HepG2 (cell line): ENCODE results near the gene GIPC1. TPM values are rescaled to one million over a fixed set of nuclear protein-coding genes. Genes with fewer than 3 reads are reported as not detected.

Experiments
- ATAC-seq: fragments of 200-7000 bp; cut with Tn5 transposase; 3 replicates; pipeline ENCODE4 v1.9.1; 2020; ENCODE audit warnings: mild to moderate bottlenecking, moderate library complexity
- BruUV-seq: library from RNA; stranded (reverse); fragments of 400-500 nt; replicated peaks from 2 replicates; lab custom pipeline; 2021; lab: Mats Ljungman, UMichigan
- CTCF ChIA-PET: fragments of 300-600 bp; formaldehyde crosslinking; extraction: SDS; loops from one replicate; lab custom pipeline; 2021; ENCODE audit warnings: low total read pairs, inconsistent platforms, low intra/inter-chr PET ratio; lab: Yijun Ruan, JAX
- POLR2A ChIA-PET: fragments of 350-600 bp; sonication (Branson Sonifier 250); formaldehyde crosslinking; loops from one replicate; lab custom pipeline; 2020; ENCODE audit warnings: antibody characterized with exemption, inconsistent platforms; lab: Yijun Ruan, JAX
- DNase-seq: peaks from one replicate; pipeline ENCODE4 v3.0.0-alpha.2; 2015; ENCODE audit warnings: low spot score
- FAIRE-seq: peaks from 3 replicates; lab custom pipeline; 2011; peaks lifted over from hg19 to GRCh38; lab: Jason Lieb, UNC
- H2AFZ ChIP-seq: one replicate; pipeline ENCODE4 v1.6.1; 2011; ENCODE audit warnings: low read length, inconsistent platforms
- H3K27ac ChIP-seq: fragments of 300-600 bp; 3 replicates; pipeline ENCODE4 v1.8.0; 2011; ENCODE audit warnings: mixed run types, mild to moderate bottlenecking, mixed read lengths, low read length, inconsistent platforms; ENCODE audit not compliant: insufficient read depth; ENCODE audit errors: extremely low read length
- H3K27me3 ChIP-seq, 2 experiments: fragments of 200-600 bp in 1 of 2; 2 replicates in 1 of 2; 3 replicates in 1 of 2; pipeline versions ENCODE4 v1.6.0 to v1.8.0; 2011; ENCODE audit warnings: low read length in 2 of 2, mild to moderate bottlenecking in 2 of 2, moderate library complexity in 2 of 2, inconsistent platforms in 1 of 2; ENCODE audit not compliant: insufficient read depth in 2 of 2, control insufficient read depth in 1 of 2
- H3K36me3 ChIP-seq, 2 experiments: fragments of 200-600 bp in 1 of 2; replicated peaks in 1 of 2; 2 replicates in 1 of 2; 3 replicates in 1 of 2; pipeline versions ENCODE4 v1.5.1 to v1.8.0; 2011; ENCODE audit warnings: low read length in 2 of 2, inconsistent platforms in 1 of 2; ENCODE audit not compliant: insufficient read depth in 2 of 2, control insufficient read depth in 1 of 2
- H3K4me1 ChIP-seq: 2 replicates; pipeline ENCODE4 v1.5.1; 2012; ENCODE audit warnings: low read length, inconsistent platforms; ENCODE audit not compliant: insufficient read depth
- H3K4me2 ChIP-seq: 2 replicates; pipeline ENCODE4 v1.6.0; 2011; ENCODE audit warnings: low read depth, low read length, inconsistent platforms
- H3K4me3 ChIP-seq, 3 experiments: fragments of 200-600 bp in 1 of 3; sonication (generic), shearing (Covaris generic) in 1 of 3; replicated peaks in 1 of 3; 2 replicates each; pipeline ENCODE4 v1.5.1; 2011 to 2016; ENCODE audit warnings: low read length in 3 of 3, inconsistent platforms in 2 of 3, low read depth in 2 of 3, mild to moderate bottlenecking in 2 of 3, control low read depth in 1 of 3, mixed read lengths in 1 of 3; ENCODE audit not compliant: insufficient read depth in 1 of 3
- H3K79me2 ChIP-seq: one replicate; pipeline ENCODE4 v1.6.1; 2011; ENCODE audit warnings: low read length, inconsistent platforms; ENCODE audit not compliant: insufficient read depth
- H3K9ac ChIP-seq: 2 replicates; pipeline ENCODE4 v1.6.0; 2011; ENCODE audit warnings: mild to moderate bottlenecking, low read depth, low read length, inconsistent platforms; ENCODE audit not compliant: insufficient read depth
- H3K9me3 ChIP-seq: 2 replicates; pipeline ENCODE4 v1.5.1; 2012; ENCODE audit warnings: mild to moderate bottlenecking, low read length
- H4K20me1 ChIP-seq: 2 replicates; pipeline ENCODE4 v1.6.0; 2011; ENCODE audit warnings: inconsistent platforms, mild to moderate bottlenecking, low read length, moderate library complexity; ENCODE audit not compliant: insufficient read depth
- ATF7-NPFF ChIP-seq: sonication (generic); formaldehyde crosslinking; IDR thresholded peaks from 2 replicates; pipeline ENCODE4 v1.8.1; 2023; ENCODE audit warnings: mild to moderate bottlenecking, low read depth, missing genetic modification reagents, moderate library complexity
- CHCHD3 ChIP-seq: sonication (generic); formaldehyde crosslinking; IDR thresholded peaks from 2 replicates; pipeline ENCODE4 v1.8.0; 2022; ENCODE audit warnings: mild to moderate bottlenecking, missing genetic modification reagents, moderate library complexity
- GFI1 ChIP-seq: sonication (generic); formaldehyde crosslinking; IDR thresholded peaks from 2 replicates; pipeline ENCODE4 v1.5.0; 2020; ENCODE audit warnings: missing genetic modification reagents, mild to moderate bottlenecking, borderline replicate concordance
- ZFYVE20 ChIP-seq: sonication (generic); formaldehyde crosslinking; IDR thresholded peaks from 2 replicates; pipeline ENCODE4 v1.8.0; 2023; ENCODE audit warnings: low read depth, mild to moderate bottlenecking, moderate library complexity, missing genetic modification reagents, borderline replicate concordance
- ZMYM3 ChIP-seq: sonication (generic); formaldehyde crosslinking; IDR thresholded peaks from 2 replicates; pipeline ENCODE4 v1.5.1; 2020; ENCODE audit warnings: mild to moderate bottlenecking, missing genetic modification reagents
- ZNF768 ChIP-seq: sonication (generic); formaldehyde crosslinking; IDR thresholded peaks from 2 replicates; pipeline ENCODE4 v1.4.0; 2020; ENCODE audit warnings: missing genetic modification reagents
- WGBS: methylation state at CpG from one replicate; pipeline ENCODE4 v1.1.6; 2017; ENCODE audit warnings: low lambda C conversion rate; 5-methylcytosine and 5-hydroxymethylcytosine counted together
- in situ Hi-C: cut with HindIII; loops from 2 replicates; pipeline ENCODE4 v1.10.0; 2017; ENCODE audit warnings: low pct_unique_long_range_greater_than_20kb; ENCODE audit not compliant: extremely low pct_ligation_motif_present
- intact Hi-C: fragments of 100-400 bp; cut with micrococcal nuclease; formaldehyde crosslinking; loops from one replicate; pipeline ENCODE4 v1.10.0; 2022; ENCODE audit not compliant: unreplicated experiment
- polyA plus RNA-seq, 8 experiments: library from polyadenylated mRNA; depleted of rRNA in 3 of 8; stranded (reverse) in 7 of 8; unstranded in 1 of 8; fragments of >200 nt; fragmentation: Illumina TruSeq in 4 of 8; extraction: Trizol in 4 of 8; gene quantifications; 2 replicates each; pipeline versions ENCODE4 v1.2.1 to v1.2.3, GENCODE V29; 2011 to 2016; ENCODE audit warnings: low read depth in 4 of 8, missing spikeins in 1 of 8, mixed read lengths in 1 of 8; ENCODE audit not compliant: insufficient read depth in 1 of 8
- total RNA-seq, 5 experiments: library from RNA; depleted of rRNA; stranded (reverse); fragments of >200 nt; fragmentation: Illumina TruSeq; extraction: Trizol; gene quantifications; 2 replicates each; pipeline ENCODE4 v1.2.3, GENCODE V29; 2016; ENCODE audit warnings: low read depth in 1 of 5
- TF ChIP-seq, protein P1 (sequence below): sonication (generic); formaldehyde crosslinking; IDR thresholded peaks from 2 replicates; pipeline ENCODE4 v1.4.0; 2020; ENCODE audit warnings: mild to moderate bottlenecking, missing genetic modification reagents

GIPC1 gene
- total and polyA plus RNA-seq, 2 of the 13 experiments (the other 11 are each of a cell fraction or from before 2014, with no cell fraction given) = 27.1 to 48.1 TPM

- in situ Hi-C loops = no loop called here
- H3K9ac ChIP-seq = peak overlapping the region; percentile 70
- no peak for FAIRE-seq
- WGBS = 60% methylated on average over 9 of the region's 14 CpGs
- peak overlapping the region; percentile 97 for H3K4me2 ChIP-seq
- POLR2A ChIA-PET = interaction anchor here (2.0 to 8.5 kb wide), 2 partner anchors 23 to 59 kb away, joined by 6 to 123 read pairs; partner anchors contain the start of gene DNAJB1
- intact Hi-C loops = no loop called here
- no peak for ATAC-seq
- no peaks in the 10 kb centered on the region for H3K27me3 ChIP-seq
- no TSS peak for BruUV-seq
- no peak overlapping the region for H2AFZ ChIP-seq
- H3K4me3 ChIP-seq = peak overlapping the region; percentile 84 to 88 (median 87)
- no peaks in the 10 kb centered on the region for H3K9me3 ChIP-seq
- DNase-seq = no peak
- peak overlapping the region; percentile 40 for H3K27ac ChIP-seq
- peaks cover 13% of the 10 kb centered on the region for H3K79me2 ChIP-seq
- no peaks in the 10 kb centered on the region for H4K20me1 ChIP-seq
- CTCF ChIA-PET = no interaction called here
- TF ChIP-seq ZMYM3 (CRISPR knock-in tag) (peak; percentile 65), ZNF768 (CRISPR knock-in tag) (peak; percentile 94), CHCHD3 (CRISPR knock-in tag) (peak; percentile 40; the same call in 1 of the 2 replicates), ZFYVE20 (CRISPR knock-in tag) (no peak)
- H3K4me1 ChIP-seq = peaks cover 37% of the 10 kb centered on the region
- H3K36me3 ChIP-seq = no peaks in the 10 kb centered on the region
These were observed 836 bp downstream of the GIPC1 start for GRCh38 chr19:14494910-14495671.

DNA sequence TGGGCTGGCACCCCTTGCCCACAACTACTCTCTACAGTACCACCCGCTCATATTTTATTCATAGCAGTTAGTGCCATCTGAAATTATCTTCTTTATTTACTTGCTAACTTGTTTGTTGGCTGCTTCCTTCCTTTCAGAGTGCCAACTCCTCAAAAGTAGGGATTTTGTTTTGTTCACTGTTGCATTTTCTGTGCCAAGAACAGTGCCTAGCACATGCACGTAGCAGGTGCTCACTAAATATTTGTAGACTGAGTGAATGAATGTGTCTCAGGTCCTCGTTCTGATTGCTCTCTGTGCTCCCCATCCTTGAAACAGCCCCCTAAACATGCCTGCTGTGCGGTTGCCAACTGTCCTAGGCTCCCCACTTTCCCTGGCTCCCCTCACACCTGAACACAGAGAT, 1.5 kb downstream of the GIPC1 start:
- no peaks in the 10 kb centered on the region for H3K36me3 ChIP-seq
- BruUV-seq = TSS peak; percentile 62
- in situ Hi-C loops (no loop called here), intact Hi-C loops (no loop called here)
- no peaks in the 10 kb centered on the region for H4K20me1 ChIP-seq
- H3K4me2 ChIP-seq = peak overlapping the region; percentile 97
- peaks cover 37% of the 10 kb centered on the region for H3K4me1 ChIP-seq
- no peaks in the 10 kb centered on the region for H3K9me3 ChIP-seq
- 100% methylated on average over 4 of the region's 4 CpGs for WGBS
- ChIA-PET POLR2A (interaction anchor here (8.5 kb wide), 1 partner anchor 24 kb away, joined by 123 read pairs; the partner anchor contains the start of gene DNAJB1), CTCF (no interaction called here)
- peaks cover 13% of the 10 kb centered on the region for H3K79me2 ChIP-seq
- no peak for FAIRE-seq
- H3K9ac ChIP-seq = peak overlapping the region; percentile 70; the same call in 1 of the 2 replicates
- no peak for ATAC-seq
- no peak for TF ChIP-seq ATF7-NPFF (CRISPR knock-in tag)
- TF ChIP-seq GFI1 (CRISPR knock-in tag) = no peak
- TF ChIP-seq, protein P1, sequence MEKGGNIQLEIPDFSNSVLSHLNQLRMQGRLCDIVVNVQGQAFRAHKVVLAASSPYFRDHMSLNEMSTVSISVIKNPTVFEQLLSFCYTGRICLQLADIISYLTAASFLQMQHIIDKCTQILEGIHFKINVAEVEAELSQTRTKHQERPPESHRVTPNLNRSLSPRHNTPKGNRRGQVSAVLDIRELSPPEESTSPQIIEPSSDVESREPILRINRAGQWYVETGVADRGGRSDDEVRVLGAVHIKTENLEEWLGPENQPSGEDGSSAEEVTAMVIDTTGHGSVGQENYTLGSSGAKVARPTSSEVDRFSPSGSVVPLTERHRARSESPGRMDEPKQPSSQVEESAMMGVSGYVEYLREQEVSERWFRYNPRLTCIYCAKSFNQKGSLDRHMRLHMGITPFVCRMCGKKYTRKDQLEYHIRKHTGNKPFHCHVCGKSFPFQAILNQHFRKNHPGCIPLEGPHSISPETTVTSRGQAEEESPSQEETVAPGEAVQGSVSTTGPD (CRISPR knock-in tag) = no peak
- H3K4me3 ChIP-seq = 0 out of 6 replicates have a peak overlapping the region, but pooled peaks of 1 of the 3 experiments have one; percentile 84
- no peaks in the 10 kb centered on the region for H3K27me3 ChIP-seq
- no peak overlapping the region for H2AFZ ChIP-seq
- H3K27ac ChIP-seq = no peak overlapping the region
- DNase-seq = no peak
